ENCODE results near the gene RAB19. TPM values are rescaled to one million over a fixed set of nuclear protein-coding genes. Genes with fewer than 3 reads are reported as not detected.

The RAB19 gene
- total RNA-seq, 2 donors from 2014 or later: not detected

GRCh38 chr7:140426130-140426529 lies 22.3 kb downstream of the RAB19 start:
- no peaks in the 10 kb centered on the region for H3K36me3 ChIP-seq
- H3K27me3 ChIP-seq (replicated peaks; ENCODE audit: insufficient read depth): no peaks in the 10 kb centered on the region
- H3K9me3 ChIP-seq: no peaks in the 10 kb centered on the region
- no peak for DNase-seq (ENCODE audit: low spot score)
- no peak overlapping the region for H3K27ac ChIP-seq
- H3K4me3 ChIP-seq: no peak overlapping the region
- no peak for ATAC-seq (ENCODE audit: insufficient number of reproducible peaks, low FRiP score, low read depth)
- TF ChIP-seq, protein P1, sequence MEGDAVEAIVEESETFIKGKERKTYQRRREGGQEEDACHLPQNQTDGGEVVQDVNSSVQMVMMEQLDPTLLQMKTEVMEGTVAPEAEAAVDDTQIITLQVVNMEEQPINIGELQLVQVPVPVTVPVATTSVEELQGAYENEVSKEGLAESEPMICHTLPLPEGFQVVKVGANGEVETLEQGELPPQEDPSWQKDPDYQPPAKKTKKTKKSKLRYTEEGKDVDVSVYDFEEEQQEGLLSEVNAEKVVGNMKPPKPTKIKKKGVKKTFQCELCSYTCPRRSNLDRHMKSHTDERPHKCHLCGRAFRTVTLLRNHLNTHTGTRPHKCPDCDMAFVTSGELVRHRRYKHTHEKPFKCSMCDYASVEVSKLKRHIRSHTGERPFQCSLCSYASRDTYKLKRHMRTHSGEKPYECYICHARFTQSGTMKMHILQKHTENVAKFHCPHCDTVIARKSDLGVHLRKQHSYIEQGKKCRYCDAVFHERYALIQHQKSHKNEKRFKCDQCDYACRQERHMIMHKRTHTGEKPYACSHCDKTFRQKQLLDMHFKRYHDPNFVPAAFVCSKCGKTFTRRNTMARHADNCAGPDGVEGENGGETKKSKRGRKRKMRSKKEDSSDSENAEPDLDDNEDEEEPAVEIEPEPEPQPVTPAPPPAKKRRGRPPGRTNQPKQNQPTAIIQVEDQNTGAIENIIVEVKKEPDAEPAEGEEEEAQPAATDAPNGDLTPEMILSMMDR (IDR thresholded peaks at IDR 0.05): no peak
- H3K4me1 ChIP-seq (ENCODE audit: control insufficient read depth in 1 of 2, low read depth in 2 of 2): no peaks in the 10 kb centered on the region

DNA sequence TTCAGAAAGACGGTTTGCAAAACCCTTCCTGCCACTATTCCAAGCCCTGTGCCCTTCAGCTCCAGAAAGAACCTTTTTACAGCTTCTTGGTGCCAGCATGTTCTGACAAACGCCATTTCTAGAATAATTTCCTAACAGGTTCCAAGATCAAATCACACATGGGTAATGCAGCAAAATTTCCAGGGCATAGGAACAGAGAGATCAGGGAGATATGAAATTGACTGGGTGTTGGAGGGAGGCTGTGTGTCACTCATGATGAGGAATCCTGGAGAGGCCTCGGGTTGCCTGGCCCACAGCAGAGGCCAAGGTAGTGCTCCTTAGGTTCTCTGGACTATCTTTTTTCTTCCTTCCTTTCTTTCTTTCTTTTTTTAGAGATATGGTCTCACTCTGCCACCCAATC lies 29.5 kb downstream of the RAB19 start:
- no peaks in the 10 kb centered on the region for H3K4me1 ChIP-seq (ENCODE audit: control insufficient read depth in 1 of 2, low read depth in 2 of 2)
- H3K4me3 ChIP-seq: no peak overlapping the region
- ATAC-seq (ENCODE audit: insufficient number of reproducible peaks, low FRiP score, low read depth): no peak
- no peaks in the 10 kb centered on the region for H3K27me3 ChIP-seq (replicated peaks; ENCODE audit: insufficient read depth)
- DNase-seq (ENCODE audit: low spot score): no peak
- no peaks in the 10 kb centered on the region for H3K9me3 ChIP-seq
- no peaks in the 10 kb centered on the region for H3K36me3 ChIP-seq
- TF ChIP-seq, protein P1 (IDR thresholded peaks at IDR 0.05): no peak
- no peak overlapping the region for H3K27ac ChIP-seq

- Histone ChIP-seq H3K36me3 (no peaks in the 10 kb centered on the region), H3K4me1 (ENCODE audit: control insufficient read depth in 1 of 2, low read depth in 2 of 2) (no peaks in the 10 kb centered on the region), H3K9me3 (no peaks in the 10 kb centered on the region), H3K4me3 (peak overlapping the region; percentile 28), H3K27ac (no peak overlapping the region), H3K27me3 (replicated peaks; ENCODE audit: insufficient read depth) (no peaks in the 10 kb centered on the region)
- ATAC-seq (ENCODE audit: insufficient number of reproducible peaks, low FRiP score, low read depth): no peak
- TF ChIP-seq, protein P1 (IDR thresholded peaks at IDR 0.05): no peak
- no peak for DNase-seq (ENCODE audit: low spot score)
Observed at GRCh38 chr7:140435252-140435895, 31.5 kb downstream of the RAB19 start.

- Histone ChIP-seq H3K4me3 (no peak overlapping the region), H3K27me3 (replicated peaks; ENCODE audit: insufficient read depth) (no peaks in the 10 kb centered on the region), H3K36me3 (no peaks in the 10 kb centered on the region), H3K27ac (no peak overlapping the region), H3K4me1 (ENCODE audit: control insufficient read depth in 1 of 2, low read depth in 2 of 2) (no peaks in the 10 kb centered on the region), H3K9me3 (no peaks in the 10 kb centered on the region)
- ATAC-seq (ENCODE audit: insufficient number of reproducible peaks, low FRiP score, low read depth): no peak
- TF ChIP-seq, protein P1 (IDR thresholded peaks at IDR 0.05): no peak
- DNase-seq (ENCODE audit: low spot score): no peak
Observed at GRCh38 chr7:140439359-140439758, 35.5 kb downstream of the RAB19 start.

DNA sequence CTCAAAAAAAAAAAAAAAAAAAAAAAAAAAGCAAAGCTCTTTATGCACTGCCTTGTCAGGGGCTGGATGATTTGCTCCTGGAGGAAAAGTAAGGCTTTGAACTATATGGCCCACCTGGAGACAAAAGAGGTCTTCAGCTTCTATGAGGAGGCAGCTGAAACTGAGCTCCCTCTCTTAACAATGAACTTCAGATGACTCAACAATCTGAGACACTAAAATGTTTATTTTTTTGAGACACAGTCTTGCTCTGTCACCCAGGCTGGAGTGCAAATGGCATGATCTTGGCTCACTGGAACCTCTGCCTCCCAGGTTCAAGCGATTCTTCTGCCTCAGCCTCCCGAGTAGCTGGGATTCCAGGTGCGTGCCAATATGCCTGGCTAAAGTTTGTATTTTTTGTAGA lies 36.7 kb downstream of the RAB19 start:
- no peak overlapping the region for H3K27ac ChIP-seq
- H3K27me3 ChIP-seq (replicated peaks; ENCODE audit: insufficient read depth): no peaks in the 10 kb centered on the region
- H3K36me3 ChIP-seq: no peaks in the 10 kb centered on the region
- no peak overlapping the region for H3K4me3 ChIP-seq
- no peak for DNase-seq (ENCODE audit: low spot score)
- ATAC-seq (ENCODE audit: insufficient number of reproducible peaks, low FRiP score, low read depth): no peak
- no peaks in the 10 kb centered on the region for H3K4me1 ChIP-seq (ENCODE audit: control insufficient read depth in 1 of 2, low read depth in 2 of 2)
- TF ChIP-seq, protein P1 (IDR thresholded peaks at IDR 0.05): no peak
- no peaks in the 10 kb centered on the region for H3K9me3 ChIP-seq
